ENCODE data around the gene MBTPS1.

DNA sequence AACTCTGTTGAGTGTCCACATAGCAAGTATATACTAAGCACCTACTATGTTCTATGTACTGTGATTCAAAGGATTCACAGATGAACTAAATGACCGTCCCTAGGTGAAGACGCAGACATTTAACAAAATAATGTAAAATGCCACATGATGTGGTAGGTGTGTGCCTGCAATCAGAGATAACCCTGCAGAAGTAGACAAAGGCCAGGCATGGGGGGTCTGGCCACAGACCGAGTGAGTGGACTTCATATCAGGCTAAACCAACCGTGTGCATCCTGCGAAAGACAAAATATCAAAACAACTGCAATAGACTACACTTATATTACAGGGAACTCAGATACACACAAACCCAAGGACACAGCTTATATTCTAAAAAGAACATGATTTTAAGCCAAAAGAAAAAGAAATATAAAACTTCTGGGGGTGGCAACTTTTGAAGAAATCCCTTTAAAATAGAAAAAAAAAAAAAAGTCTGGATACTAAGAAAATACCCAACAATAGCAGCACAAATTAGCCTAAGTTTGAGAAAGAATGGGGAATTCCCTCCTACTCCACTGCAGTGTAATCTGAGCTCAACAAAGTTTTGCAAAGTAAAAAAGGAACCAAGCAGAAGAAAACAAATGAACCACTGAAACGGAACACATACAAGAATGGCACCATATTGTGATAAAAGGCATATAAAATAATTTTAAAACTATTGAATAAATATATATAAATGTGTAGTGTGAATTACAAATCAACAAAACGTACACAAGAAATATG lies 16.0 kb upstream of the MBTPS1 start:
- TF ChIP-seq, protein P1, sequence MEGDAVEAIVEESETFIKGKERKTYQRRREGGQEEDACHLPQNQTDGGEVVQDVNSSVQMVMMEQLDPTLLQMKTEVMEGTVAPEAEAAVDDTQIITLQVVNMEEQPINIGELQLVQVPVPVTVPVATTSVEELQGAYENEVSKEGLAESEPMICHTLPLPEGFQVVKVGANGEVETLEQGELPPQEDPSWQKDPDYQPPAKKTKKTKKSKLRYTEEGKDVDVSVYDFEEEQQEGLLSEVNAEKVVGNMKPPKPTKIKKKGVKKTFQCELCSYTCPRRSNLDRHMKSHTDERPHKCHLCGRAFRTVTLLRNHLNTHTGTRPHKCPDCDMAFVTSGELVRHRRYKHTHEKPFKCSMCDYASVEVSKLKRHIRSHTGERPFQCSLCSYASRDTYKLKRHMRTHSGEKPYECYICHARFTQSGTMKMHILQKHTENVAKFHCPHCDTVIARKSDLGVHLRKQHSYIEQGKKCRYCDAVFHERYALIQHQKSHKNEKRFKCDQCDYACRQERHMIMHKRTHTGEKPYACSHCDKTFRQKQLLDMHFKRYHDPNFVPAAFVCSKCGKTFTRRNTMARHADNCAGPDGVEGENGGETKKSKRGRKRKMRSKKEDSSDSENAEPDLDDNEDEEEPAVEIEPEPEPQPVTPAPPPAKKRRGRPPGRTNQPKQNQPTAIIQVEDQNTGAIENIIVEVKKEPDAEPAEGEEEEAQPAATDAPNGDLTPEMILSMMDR (IDR thresholded peaks at IDR 0.05; ENCODE audit: low read depth, low read length, missing input control), result no peak
- TF ChIP-seq ATF3 (IDR thresholded peaks at IDR 0.05), result no peak

All from liver (tissue), 3 donors.